Naive B cell (primary cell): ENCODE results near the gene PGM2. TPM values are rescaled to one million over a fixed set of nuclear protein-coding genes. Genes with fewer than 3 reads are reported as not detected.
A peak's percentile ranks its signal among the peaks of the same experiment; 100 is the strongest.
"Not testable (repeated sequence)": the region's sequence is repeated elsewhere in the genome, so short reads cannot be mapped to it uniquely, and the experiment has no call there.

Experiments used
- ATAC-seq, 2 donors: fragments of 150-1000 bp; cut with Tn5 transposase; 2 replicates each; pipeline ENCODE4 v1.10.0; 2021; ENCODE audit warnings: low read depth in 2 of 2, mild to moderate bottlenecking in 2 of 2, moderate library complexity in 2 of 2
- DNase-seq: peaks from one replicate; pipeline ENCODE4 v3.0.0; 2022
- H3K27ac Mint-ChIP-seq, 6 donors: one replicate each; pipeline ENCODE4 v1.8.0; 2020 to 2022; ENCODE audit warnings: mild to moderate bottlenecking in 6 of 6, mixed read lengths in 6 of 6, moderate library complexity in 5 of 6, inconsistent platforms in 2 of 6
- H3K27me3 Mint-ChIP-seq, 3 donors: one replicate each; pipeline ENCODE4 v1.8.0; 2021 to 2022; ENCODE audit warnings: mixed read lengths in 3 of 3, mild to moderate bottlenecking in 1 of 3
- H3K36me3 Mint-ChIP-seq, 2 donors: one replicate each; pipeline ENCODE4 v1.8.0; 2020 to 2022; ENCODE audit warnings: mixed read lengths in 2 of 2, inconsistent platforms in 1 of 2, mild to moderate bottlenecking in 1 of 2
- H3K4me1 Mint-ChIP-seq, 3 donors: one replicate each; pipeline ENCODE4 v1.8.0; 2020 to 2022; ENCODE audit warnings: mixed read lengths in 3 of 3, inconsistent platforms in 1 of 3, mild to moderate bottlenecking in 1 of 3, moderate library complexity in 1 of 3
- H3K4me3 Mint-ChIP-seq, 8 donors: one replicate each; pipeline ENCODE4 v1.8.0; 2020 to 2022; ENCODE audit warnings: mild to moderate bottlenecking in 8 of 8, mixed read lengths in 8 of 8, moderate library complexity in 8 of 8, inconsistent platforms in 2 of 8
- H3K9me3 Mint-ChIP-seq, 7 donors: one replicate each; pipeline ENCODE4 v1.8.0; 2020 to 2022; ENCODE audit warnings: mixed read lengths in 7 of 7, mild to moderate bottlenecking in 5 of 7, inconsistent platforms in 2 of 7, moderate library complexity in 1 of 7
- polyA plus RNA-seq, 6 donors: library from polyadenylated mRNA; unstranded; fragments of 300-500 nt; fragmentation: Illumina TruSeq; gene quantifications; one replicate each; pipeline ENCODE4 v1.2.3, GENCODE V29; 2021; ENCODE audit warnings: low read depth in 6 of 6

PGM2 gene
- polyA plus RNA-seq, result 10 to 100 TPM; 10.5 to 19.8 (median 17.4) TPM

- Mint-ChIP-seq H3K9me3 (no peaks in the 10 kb centered on the region), H3K27ac (peak within 1 kb of the TSS; percentile 91 to 99 (median 96)), H3K4me1 (peaks cover 25 to 34% (median 30%) of the 10 kb centered on the region in 3 donors), H3K27me3 (no peaks in the 10 kb centered on the region), H3K36me3 (peaks cover 12 to 16% of the 10 kb centered on the region in 2 donors), H3K4me3 (peak within 1 kb of the TSS; percentile 91 to 100 (median 98))
- ATAC-seq (peak; percentile 96), DNase-seq (peak; percentile 90)
Observed at GRCh38 chr4:37826295-37827029, at the start of gene PGM2. PGM2 (plus strand) TSS chr4:37826686; CDS start chr4:37826733, 47 bp downstream.

GRCh38 chr4:37779896-37780295 is 46.6 kb upstream of the PGM2 start:
- DNase-seq (no peak), ATAC-seq (no peak)
- Mint-ChIP-seq H3K9me3 (peaks cover 0 to 7% (median 3%) of the 10 kb centered on the region in 7 donors), H3K4me3 (no peak overlapping the region), H3K4me1 (peaks cover 6 to 12% (median 10%) of the 10 kb centered on the region in 3 donors), H3K27ac (peak overlapping the region in 1 of 6 donors; percentile 33), H3K27me3 (no peaks in the 10 kb centered on the region), H3K36me3 (no peaks in the 10 kb centered on the region)

- H3K27ac Mint-ChIP-seq, result peak overlapping the region in 1 of 6 donors; percentile 33
- H3K9me3 Mint-ChIP-seq, result peaks cover 0 to 7% (median 3%) of the 10 kb centered on the region in 7 donors
- H3K36me3 Mint-ChIP-seq, result no peaks in the 10 kb centered on the region
- ATAC-seq, result peak; percentile 71 to 79
- no peak overlapping the region for H3K4me3 Mint-ChIP-seq
- peak; percentile 19 for DNase-seq
- peaks cover 6 to 12% (median 10%) of the 10 kb centered on the region in 3 donors for H3K4me1 Mint-ChIP-seq
- peaks cover 0 to under 1% (median 0%) of the 10 kb centered on the region in 3 donors for H3K27me3 Mint-ChIP-seq
Observed at GRCh38 chr4:37780444-37781130, 45.9 kb upstream of the PGM2 start.

- DNase-seq (no peak), ATAC-seq (no peak)
- peaks cover 0 to 7% (median 3%) of the 10 kb centered on the region in 7 donors for H3K9me3 Mint-ChIP-seq
- no peak overlapping the region for H3K4me3 Mint-ChIP-seq
- peaks cover 6 to 12% (median 10%) of the 10 kb centered on the region in 3 donors for H3K4me1 Mint-ChIP-seq
- H3K36me3 Mint-ChIP-seq, result no peaks in the 10 kb centered on the region
- H3K27ac Mint-ChIP-seq, result no peak overlapping the region
- peaks cover 0 to 5% (median 0%) of the 10 kb centered on the region in 3 donors for H3K27me3 Mint-ChIP-seq
Observed at GRCh38 chr4:37781131-37781455, 45.4 kb upstream of the PGM2 start.

DNA sequence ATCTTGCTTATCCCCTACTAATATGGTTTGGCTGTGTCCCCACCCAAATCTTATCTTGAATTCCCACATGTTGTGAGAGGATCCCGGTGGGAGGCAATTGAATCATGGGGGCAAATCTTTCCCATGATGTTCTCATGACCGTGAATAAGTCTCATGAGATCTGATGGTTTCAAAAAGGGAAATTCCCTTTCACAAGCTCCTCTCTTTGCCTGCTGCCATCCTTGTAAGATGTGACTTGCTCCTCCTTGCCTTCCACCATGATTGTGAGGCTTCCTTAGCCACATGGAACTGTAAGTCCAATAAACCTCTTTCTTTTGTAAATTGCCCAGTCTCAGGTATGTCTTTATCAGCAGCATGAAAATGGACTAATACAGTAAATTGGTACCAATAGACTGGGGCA is 40.2 kb upstream of the PGM2 start:
- H3K27me3 Mint-ChIP-seq, result peaks cover 0 to 12% (median 8%) of the 10 kb centered on the region in 3 donors
- H3K27ac Mint-ChIP-seq, H3K36me3 Mint-ChIP-seq, H3K4me1 Mint-ChIP-seq, DNase-seq, H3K4me3 Mint-ChIP-seq, ATAC-seq: not testable (repeated sequence)
- H3K9me3 Mint-ChIP-seq, result peaks cover 5 to 22% (median 9%) of the 10 kb centered on the region in 7 donors

- Mint-ChIP-seq H3K27me3 (peaks cover 0 to 12% (median 8%) of the 10 kb centered on the region in 3 donors), H3K9me3 (peaks cover 4 to 19% (median 8%) of the 10 kb centered on the region in 7 donors), H3K36me3 (peaks cover 0 to 12% of the 10 kb centered on the region in 2 donors)
- not testable (repeated sequence) for H3K4me3 Mint-ChIP-seq, ATAC-seq, DNase-seq, H3K4me1 Mint-ChIP-seq, H3K27ac Mint-ChIP-seq
Observed at GRCh38 chr4:37787883-37788460, 38.5 kb upstream of the PGM2 start.

GRCh38 chr4:37788819-37789218 is 37.7 kb upstream of the PGM2 start:
- Mint-ChIP-seq H3K4me3 (no peak overlapping the region), H3K36me3 (peaks cover 0 to 12% of the 10 kb centered on the region in 2 donors), H3K4me1 (no peaks in the 10 kb centered on the region), H3K27ac (peak overlapping the region in 1 of 6 donors; percentile 11), H3K27me3 (peaks cover 0 to 12% (median 12%) of the 10 kb centered on the region in 3 donors), H3K9me3 (peaks cover 4 to 18% (median 8%) of the 10 kb centered on the region in 7 donors)
- DNase-seq (no peak), ATAC-seq (no peak)

GRCh38 chr4:37792241-37792640 is 34.2 kb upstream of the PGM2 start:
- Mint-ChIP-seq H3K27me3 (peaks cover 5 to 20% (median 15%) of the 10 kb centered on the region in 3 donors), H3K27ac (no peak overlapping the region), H3K36me3 (peaks cover 0 to 12% of the 10 kb centered on the region in 2 donors), H3K4me3 (no peak overlapping the region), H3K4me1 (no peaks in the 10 kb centered on the region), H3K9me3 (peaks cover 0 to 14% (median 5%) of the 10 kb centered on the region in 7 donors)
- DNase-seq, result no peak
- no peak for ATAC-seq

DNA sequence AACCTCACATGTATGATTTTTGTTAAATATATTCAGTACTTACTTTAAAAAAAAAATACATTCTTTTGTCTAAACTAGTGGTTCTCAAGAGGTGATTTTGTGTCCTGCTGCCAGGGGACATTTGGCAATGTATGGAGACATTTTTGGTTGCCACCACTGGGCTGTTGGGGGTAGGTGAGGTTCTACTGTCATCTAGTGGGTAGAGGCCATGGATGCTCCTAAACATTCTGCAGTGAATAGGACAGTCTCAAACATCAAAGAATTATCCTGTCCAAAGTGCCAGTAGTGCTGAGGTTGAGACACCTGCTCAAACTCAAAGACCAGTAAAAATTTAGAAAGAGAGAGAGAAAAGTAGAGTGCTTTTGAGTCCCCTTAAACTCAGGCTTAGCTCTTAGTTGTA is 32.9 kb upstream of the PGM2 start:
- H3K4me3 Mint-ChIP-seq, result no peak overlapping the region
- H3K27ac Mint-ChIP-seq, result no peak overlapping the region
- peaks cover 5 to 15% (median 11%) of the 10 kb centered on the region in 3 donors for H3K27me3 Mint-ChIP-seq
- H3K9me3 Mint-ChIP-seq, result peaks cover 0 to 14% (median 5%) of the 10 kb centered on the region in 7 donors
- H3K4me1 Mint-ChIP-seq, result no peaks in the 10 kb centered on the region
- DNase-seq, result peak; percentile 11
- ATAC-seq, result peak; percentile 54 to 58
- peaks cover 0 to 12% of the 10 kb centered on the region in 2 donors for H3K36me3 Mint-ChIP-seq

GRCh38 chr4:37794056-37794455 is 32.4 kb upstream of the PGM2 start:
- no peak for ATAC-seq
- Mint-ChIP-seq H3K27ac (no peak overlapping the region), H3K36me3 (peaks cover 0 to 12% of the 10 kb centered on the region in 2 donors), H3K4me3 (no peak overlapping the region), H3K4me1 (no peaks in the 10 kb centered on the region), H3K27me3 (peaks cover 5 to 16% (median 8%) of the 10 kb centered on the region in 3 donors), H3K9me3 (peaks cover 0 to 14% (median 5%) of the 10 kb centered on the region in 7 donors)
- DNase-seq, result no peak

- H3K36me3 Mint-ChIP-seq, result peaks cover 0 to 9% of the 10 kb centered on the region in 2 donors
- H3K9me3 Mint-ChIP-seq, result peaks cover 0 to 10% (median 5%) of the 10 kb centered on the region in 7 donors
- no peaks in the 10 kb centered on the region for H3K4me1 Mint-ChIP-seq
- no peak for DNase-seq
- H3K4me3 Mint-ChIP-seq, result no peak overlapping the region
- H3K27me3 Mint-ChIP-seq, result peaks cover 5 to 16% (median 8%) of the 10 kb centered on the region in 3 donors
- no peak for ATAC-seq
- no peak overlapping the region for H3K27ac Mint-ChIP-seq
Observed at GRCh38 chr4:37795581-37796195, 30.8 kb upstream of the PGM2 start.

DNA sequence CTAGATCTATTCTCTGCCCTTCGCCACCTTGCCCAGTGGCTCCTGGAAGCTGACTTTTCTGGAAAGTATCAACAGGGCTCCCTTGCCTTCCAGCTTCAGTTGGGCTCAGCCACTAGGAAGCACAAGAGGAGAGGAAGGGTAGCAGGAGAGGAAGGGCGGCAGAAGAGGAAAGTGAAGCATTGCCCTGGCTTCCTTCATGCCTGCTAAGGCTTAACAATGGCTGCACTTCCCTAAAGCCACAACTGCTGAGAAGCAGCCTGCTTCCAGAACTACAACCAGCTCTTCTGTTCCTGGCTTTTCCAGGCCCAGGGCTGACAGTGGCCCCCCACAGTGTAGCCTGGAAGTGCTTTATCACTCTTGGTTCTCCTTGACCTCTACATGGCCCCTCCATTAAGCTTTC is 29.1 kb upstream of the PGM2 start:
- peaks cover 5 to 16% (median 8%) of the 10 kb centered on the region in 3 donors for H3K27me3 Mint-ChIP-seq
- ATAC-seq (no peak), DNase-seq (no peak)

GRCh38 chr4:37797923-37798322 is 28.6 kb upstream of the PGM2 start:
- Mint-ChIP-seq H3K27ac (no peak overlapping the region), H3K36me3 (no peaks in the 10 kb centered on the region), H3K4me3 (no peak overlapping the region), H3K9me3 (no peaks in the 10 kb centered on the region), H3K4me1 (no peaks in the 10 kb centered on the region), H3K27me3 (peaks cover 5 to 16% (median 8%) of the 10 kb centered on the region in 3 donors)
- no peak for DNase-seq
- no peak for ATAC-seq

More for the DNA sequence above, 29.1 kb upstream of the PGM2 start:
- Mint-ChIP-seq H3K4me3 (no peak overlapping the region), H3K36me3 (no peaks in the 10 kb centered on the region), H3K4me1 (no peaks in the 10 kb centered on the region), H3K9me3 (no peaks in the 10 kb centered on the region), H3K27ac (no peak overlapping the region)
